Fibroblast of skin of left biceps (primary cell): ENCODE measurements around the gene GSG1L.
"Not testable (repeated sequence)": the region's sequence is repeated elsewhere in the genome, so short reads cannot be mapped to it uniquely, and the experiment has no call there.

ENCODE experiments used
- DNase-seq, 2 experiments: peaks; one replicate each; pipeline ENCODE4 v3.0.0-alpha.2; 2013; ENCODE audit warnings: low read depth in 2 of 2

GSG1L gene

GRCh38 chr16:27980919-27981700 is 82.4 kb downstream of the GSG1L start:
- DNase-seq = no peak

- DNase-seq = no peak
These were observed 83.3 kb downstream of the GSG1L start for GRCh38 chr16:27980076-27980775.

GRCh38 chr16:27979668-27980067 is 83.8 kb downstream of the GSG1L start:
- not testable (repeated sequence) for DNase-seq

- no peak for DNase-seq
These were observed 84.6 kb downstream of the GSG1L start for GRCh38 chr16:27978876-27979275.

GRCh38 chr16:27977966-27978365 is 85.5 kb downstream of the GSG1L start:
- DNase-seq = no peak

- no peak for DNase-seq
These were observed 86.5 kb downstream of the GSG1L start for GRCh38 chr16:27976990-27977389.

GRCh38 chr16:27974896-27975540 is 88.5 kb downstream of the GSG1L start:
- DNase-seq = no peak

- DNase-seq = no peak
These were observed 89.8 kb downstream of the GSG1L start for GRCh38 chr16:27973678-27974077.

- no peak for DNase-seq
These were observed 91.0 kb downstream of the GSG1L start for GRCh38 chr16:27972500-27972899.

GRCh38 chr16:27969574-27969973 is 93.9 kb downstream of the GSG1L start:
- no peak for DNase-seq

GRCh38 chr16:27967169-27967568 is 96.3 kb downstream of the GSG1L start:
- no peak for DNase-seq

GRCh38 chr16:27966756-27967155 is 96.8 kb downstream of the GSG1L start:
- DNase-seq = no peak

GRCh38 chr16:27965801-27966200 is 97.7 kb downstream of the GSG1L start:
- no peak for DNase-seq

- no peak for DNase-seq
These were observed 100.0 kb downstream of the GSG1L start for GRCh38 chr16:27963471-27963965.

GRCh38 chr16:27962197-27962596 is 101.3 kb downstream of the GSG1L start:
- DNase-seq = no peak

- DNase-seq = no peak
These were observed 102.3 kb downstream of the GSG1L start for GRCh38 chr16:27961296-27961620.

GRCh38 chr16:27960619-27961295 is 102.8 kb downstream of the GSG1L start:
- no peak for DNase-seq

- no peak for DNase-seq
These were observed 103.6 kb downstream of the GSG1L start for GRCh38 chr16:27959914-27960313.

- no peak for DNase-seq
These were observed 109.3 kb downstream of the GSG1L start for GRCh38 chr16:27954191-27954590.

- no peak for DNase-seq
These were observed 110.7 kb downstream of the GSG1L start for GRCh38 chr16:27952811-27953210.

- DNase-seq = no peak
These were observed 111.9 kb downstream of the GSG1L start for GRCh38 chr16:27951489-27952120.
